Right forelimb (tissue), 1 donor: ENCODE measurements around the gene MCTP1.

Source experiments
- DNase-seq: peaks from one replicate; pipeline ENCODE4 v3.0.0-alpha.2; 2018

MCTP1 gene

GRCh38 chr5:94793816-94794198 is 491.1 kb downstream of the MCTP1 start:
- DNase-seq: no peak

- DNase-seq: no peak
Measured at GRCh38 chr5:94793113-94793815, 491.6 kb downstream of the MCTP1 start.

- no peak for DNase-seq
Measured at GRCh38 chr5:94791829-94792228, 493.1 kb downstream of the MCTP1 start.

- no peak for DNase-seq
Measured at GRCh38 chr5:94788527-94788926, 496.4 kb downstream of the MCTP1 start.

- no peak for DNase-seq
Measured at GRCh38 chr5:94784536-94785505, 500.1 kb downstream of the MCTP1 start.

GRCh38 chr5:94782383-94782782 is 502.5 kb downstream of the MCTP1 start:
- DNase-seq: no peak

- no peak for DNase-seq
Measured at GRCh38 chr5:94779684-94780083, 505.2 kb downstream of the MCTP1 start.

GRCh38 chr5:94778732-94779131 is 506.2 kb downstream of the MCTP1 start:
- no peak for DNase-seq

- DNase-seq: no peak
Measured at GRCh38 chr5:94778299-94778698, 506.6 kb downstream of the MCTP1 start.

- DNase-seq: no peak
Measured at GRCh38 chr5:94777056-94777880, 507.6 kb downstream of the MCTP1 start.

- no peak for DNase-seq
Measured at GRCh38 chr5:94776167-94776566, 508.7 kb downstream of the MCTP1 start.

GRCh38 chr5:94775088-94775487 is 509.8 kb downstream of the MCTP1 start:
- DNase-seq: no peak

GRCh38 chr5:94771742-94772141 is 513.2 kb downstream of the MCTP1 start:
- no peak for DNase-seq

- DNase-seq: no peak
Measured at GRCh38 chr5:94769996-94770395, 514.9 kb downstream of the MCTP1 start.

GRCh38 chr5:94761786-94762185 is 523.1 kb downstream of the MCTP1 start:
- DNase-seq: no peak

- DNase-seq: no peak
Measured at GRCh38 chr5:94761055-94761454, 523.8 kb downstream of the MCTP1 start.

- DNase-seq: no peak
Measured at GRCh38 chr5:94759961-94760360, 524.9 kb downstream of the MCTP1 start.

GRCh38 chr5:94759022-94759421 is 525.9 kb downstream of the MCTP1 start:
- DNase-seq: no peak

- DNase-seq: no peak
Measured at GRCh38 chr5:94754824-94755223, 530.1 kb downstream of the MCTP1 start.

GRCh38 chr5:94751460-94751859 is 533.4 kb downstream of the MCTP1 start:
- DNase-seq: no peak

- DNase-seq: no peak
Measured at GRCh38 chr5:94750681-94751080, 534.2 kb downstream of the MCTP1 start.

- DNase-seq: no peak
Measured at GRCh38 chr5:94749042-94749441, 535.9 kb downstream of the MCTP1 start.

GRCh38 chr5:94748212-94748611 is 536.7 kb downstream of the MCTP1 start:
- no peak for DNase-seq
